Measurements from ENCODE around the gene MAN1A2.
"Not testable (repeated sequence)": the region's sequence is repeated elsewhere in the genome, so short reads cannot be mapped to it uniquely, and the experiment has no call there.

Gene MAN1A2

DNA sequence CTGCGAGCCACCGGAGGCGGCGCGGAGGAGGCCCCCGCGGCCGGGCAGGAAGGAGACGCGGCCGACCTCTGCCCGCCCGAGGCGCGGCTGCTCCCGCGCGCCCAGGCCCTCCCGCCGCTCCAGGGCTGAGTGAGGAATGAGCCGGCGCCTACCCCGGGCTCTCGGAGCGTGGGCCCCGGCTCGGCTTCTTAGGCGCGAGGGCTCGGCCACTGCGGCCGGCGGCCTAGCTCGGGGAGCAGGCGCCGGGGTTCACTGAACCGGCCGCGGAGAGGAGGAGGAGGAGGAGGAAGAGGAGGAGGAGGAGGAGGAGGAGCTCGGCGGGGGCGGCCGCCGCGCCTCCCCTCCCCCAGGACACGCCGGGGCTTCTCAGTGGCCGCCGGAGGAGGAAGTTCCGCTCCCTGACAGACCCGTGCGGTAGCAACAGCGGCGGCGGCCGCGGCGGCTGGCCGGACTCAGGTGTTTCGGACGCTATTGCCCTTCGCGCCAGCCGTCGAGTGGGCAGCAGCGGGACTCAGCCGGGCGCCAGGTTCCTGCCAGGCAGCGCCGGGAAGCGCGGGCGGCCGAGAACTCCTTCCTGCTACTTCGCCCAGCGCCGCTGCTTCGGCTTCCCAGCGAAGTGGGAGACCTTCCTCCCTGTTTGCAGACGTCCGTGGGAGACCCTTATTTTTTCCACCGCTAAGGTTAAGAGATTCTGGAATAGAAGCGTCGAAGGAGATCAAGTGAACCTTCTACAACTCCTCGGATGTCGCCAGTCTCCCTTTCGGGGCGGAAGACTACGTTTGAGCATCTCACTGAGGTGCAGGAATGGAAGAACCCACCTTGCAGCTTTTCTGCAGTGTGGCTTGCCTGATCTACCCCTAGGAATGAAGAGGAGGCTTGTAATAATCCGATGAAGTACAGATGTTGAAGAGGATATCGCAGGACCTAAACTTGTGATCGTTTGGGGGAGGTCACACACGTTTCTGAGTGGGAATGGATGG, at the start of gene MAN1A2:
Gene MAN1A2 (plus strand): TSS at position 404 of the 980 bp plus-strand sequence. CDS start 735 bp downstream, outside the sequence.
- peak; percentile 68 for DNase-seq

DNA sequence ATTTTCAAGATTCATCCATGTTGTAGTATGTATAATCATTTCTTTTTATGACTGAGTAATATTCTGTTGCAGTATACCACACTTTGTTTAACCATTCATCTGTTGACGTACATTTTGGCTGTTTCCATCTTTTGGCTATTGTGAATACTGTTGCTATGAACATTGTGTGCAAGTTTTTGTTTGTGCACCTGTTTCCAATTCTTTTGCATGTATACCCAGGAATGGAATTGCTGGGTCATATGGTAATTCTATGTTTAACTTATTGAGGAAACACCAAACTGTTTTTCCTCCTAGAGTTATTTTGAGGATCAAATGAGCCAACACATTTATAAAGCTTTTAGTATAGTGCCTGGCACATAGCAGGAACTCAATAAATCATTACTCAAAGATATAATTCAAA, 49.2 kb upstream of the MAN1A2 start:
- DNase-seq: no peak

DNA sequence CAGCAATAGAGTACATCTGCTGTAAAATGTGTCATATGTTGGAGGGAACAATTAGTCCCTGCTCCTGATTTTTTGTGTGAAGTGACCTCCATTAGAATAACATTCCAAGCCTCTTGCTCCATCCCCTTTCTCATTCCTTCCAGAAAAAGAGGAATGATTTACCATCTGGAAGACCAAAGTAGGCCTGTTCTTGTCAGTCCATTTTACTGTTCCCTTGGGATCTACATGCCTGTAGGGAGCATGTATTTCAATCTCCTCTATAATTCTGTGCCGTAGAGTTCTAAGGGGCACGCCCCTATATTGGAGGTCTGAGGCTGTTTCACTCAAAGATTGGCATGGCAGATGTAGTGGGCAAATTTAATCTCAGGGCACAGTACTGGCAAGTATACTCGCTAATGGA, 48.8 kb upstream of the MAN1A2 start:
- no peak for DNase-seq

DNA sequence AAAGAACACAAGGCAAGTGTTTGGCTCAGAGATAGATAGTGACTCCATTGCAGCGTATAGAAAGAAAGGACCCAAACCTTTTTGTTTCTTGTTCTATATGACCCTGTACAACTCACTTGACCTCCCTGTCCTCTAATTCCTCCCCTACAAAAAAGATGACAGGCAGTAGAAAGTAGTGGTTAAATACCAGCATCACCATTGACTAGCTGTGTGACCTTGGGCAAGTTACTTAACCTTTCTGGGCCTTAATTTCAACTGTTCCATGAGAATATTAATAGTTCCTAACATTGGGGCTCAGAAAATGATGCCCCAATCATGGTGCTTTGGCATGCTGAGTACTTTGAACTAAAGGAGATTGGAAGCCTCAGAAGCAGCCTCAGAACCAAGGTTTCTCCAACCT, 46.7 kb upstream of the MAN1A2 start:
- DNase-seq: no peak

DNA sequence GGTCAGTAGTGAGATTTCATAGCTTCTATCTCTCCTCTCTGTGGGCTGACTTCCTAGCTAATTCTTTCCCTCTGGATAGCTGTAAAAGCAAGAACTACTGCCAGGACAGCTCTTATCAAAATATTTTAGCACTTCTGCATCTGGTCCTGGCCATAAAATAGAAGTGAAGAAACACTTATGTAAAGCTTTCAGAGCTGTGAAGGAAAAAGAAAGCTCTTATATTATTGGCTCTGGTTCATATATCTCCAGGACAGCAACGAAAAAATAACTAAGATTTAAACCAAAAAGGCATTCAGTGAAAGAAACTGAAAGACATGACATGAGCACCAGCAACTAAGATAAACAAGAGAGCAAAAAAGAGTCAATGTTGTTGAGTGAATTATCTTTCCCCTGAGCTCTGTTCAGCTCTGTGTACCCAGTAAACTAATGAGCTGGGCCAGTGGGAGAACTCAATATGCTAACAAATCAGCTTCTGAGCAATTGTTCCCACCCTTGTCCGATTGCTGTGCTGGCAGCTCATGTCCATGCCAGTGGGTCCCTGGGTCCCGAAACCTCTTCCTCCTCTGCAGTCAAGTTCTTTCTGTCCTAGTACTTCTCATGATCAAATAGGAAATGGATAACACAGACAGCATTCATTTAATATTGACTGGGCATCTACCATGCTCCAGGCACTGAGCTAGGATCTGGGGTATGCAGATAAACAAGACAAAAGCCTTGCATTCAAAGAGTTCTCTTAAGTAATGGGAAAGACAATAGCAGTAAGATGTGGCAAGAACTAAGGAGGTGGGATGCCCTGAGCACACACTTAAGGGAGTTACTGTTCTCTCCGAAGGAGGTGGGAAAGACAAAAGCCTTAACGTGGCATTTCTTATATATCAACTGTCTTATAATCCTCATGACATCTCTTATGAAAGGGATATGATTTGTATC, 45.3 kb upstream of the MAN1A2 start:
- no peak for DNase-seq

DNA sequence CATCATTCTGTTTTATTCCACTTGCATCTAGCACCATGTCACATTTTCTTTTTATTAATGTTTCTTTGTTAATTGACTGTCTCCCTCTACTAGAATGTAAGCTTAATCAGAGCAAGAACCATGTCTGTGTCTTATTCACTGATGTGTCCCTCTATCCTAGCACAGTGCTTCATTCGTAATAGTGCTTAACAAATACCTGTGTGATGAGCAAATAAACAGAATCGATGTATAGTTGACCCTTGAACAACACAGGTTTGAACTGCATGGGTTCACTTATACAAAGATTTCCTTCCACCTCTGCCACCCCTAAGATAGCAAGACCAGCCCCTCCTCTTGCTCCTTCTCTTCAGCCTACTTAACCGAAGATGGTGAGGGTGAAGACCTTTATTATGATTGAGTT, 42.9 kb upstream of the MAN1A2 start:
- DNase-seq: no peak

DNA sequence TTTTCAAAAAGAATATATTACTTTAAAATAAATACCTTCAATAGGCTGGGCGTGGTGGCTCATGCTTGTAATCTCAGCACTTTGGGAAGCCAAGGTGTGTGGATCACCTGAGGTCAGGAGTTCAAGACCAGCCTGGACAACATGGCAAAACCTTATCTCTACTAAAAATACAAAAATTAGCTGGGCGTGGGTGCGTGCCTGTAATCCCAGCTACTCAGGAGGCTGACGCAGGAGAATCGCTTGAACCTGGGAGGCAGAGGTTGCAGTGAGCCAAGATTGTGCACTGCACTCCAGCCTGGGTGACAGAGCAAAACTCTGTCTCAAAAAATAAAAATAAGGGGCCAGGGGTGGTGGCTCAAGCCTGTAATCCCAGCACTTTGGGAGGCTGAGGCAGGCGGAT, 41.2 kb upstream of the MAN1A2 start:
- not testable (repeated sequence) for DNase-seq

DNA sequence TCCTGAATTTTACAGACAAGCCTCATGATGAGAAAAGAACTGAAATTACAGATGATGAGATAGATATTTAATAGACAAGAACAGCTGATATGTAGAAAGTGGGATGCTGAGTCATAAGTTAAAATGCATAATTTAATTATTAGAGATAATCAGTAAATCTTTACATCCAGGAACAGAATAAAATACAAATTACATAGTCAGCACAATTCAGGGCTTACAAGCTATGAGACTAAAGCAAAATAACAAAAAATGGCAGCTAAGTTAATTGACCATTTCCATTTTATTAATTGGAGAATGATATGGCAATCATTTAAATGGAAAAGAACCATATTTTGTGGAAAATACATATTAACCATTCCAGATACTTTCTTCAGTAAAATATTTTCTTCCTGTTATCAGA, 40.2 kb upstream of the MAN1A2 start:
- no peak for DNase-seq

DNA sequence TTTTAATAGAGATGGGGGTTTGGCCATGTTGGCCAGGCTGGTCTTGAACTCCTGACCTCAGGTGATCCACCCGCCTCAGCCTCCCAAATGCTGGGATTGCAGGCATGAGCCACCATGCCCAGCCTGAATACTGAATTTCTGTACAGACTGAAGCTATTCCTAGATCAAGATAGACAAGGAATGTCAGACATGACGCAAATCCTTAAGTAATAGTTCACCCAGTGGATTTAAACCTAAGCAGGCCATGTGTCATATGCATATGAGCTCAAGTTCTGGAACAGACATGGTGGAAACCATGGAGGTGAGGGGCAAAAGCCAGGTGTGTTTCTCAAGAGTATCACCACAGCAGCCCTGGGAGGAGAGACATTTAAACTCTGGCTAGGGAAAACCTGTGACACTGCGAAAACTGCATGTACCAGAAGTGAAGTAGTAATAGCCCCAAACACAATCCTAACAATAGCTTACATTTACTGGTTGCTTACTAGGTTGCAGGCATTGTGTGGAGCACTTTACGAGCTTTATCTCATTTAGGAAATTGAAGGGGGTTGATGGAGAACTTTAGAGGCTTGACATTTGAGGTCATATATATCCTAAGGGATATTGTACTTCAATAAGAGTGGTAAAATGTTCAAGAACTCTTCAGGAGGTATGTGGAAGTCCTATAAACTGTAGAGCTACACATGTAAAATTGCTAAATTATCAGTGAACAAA, 31.7 kb upstream of the MAN1A2 start:
- DNase-seq: no peak

DNA sequence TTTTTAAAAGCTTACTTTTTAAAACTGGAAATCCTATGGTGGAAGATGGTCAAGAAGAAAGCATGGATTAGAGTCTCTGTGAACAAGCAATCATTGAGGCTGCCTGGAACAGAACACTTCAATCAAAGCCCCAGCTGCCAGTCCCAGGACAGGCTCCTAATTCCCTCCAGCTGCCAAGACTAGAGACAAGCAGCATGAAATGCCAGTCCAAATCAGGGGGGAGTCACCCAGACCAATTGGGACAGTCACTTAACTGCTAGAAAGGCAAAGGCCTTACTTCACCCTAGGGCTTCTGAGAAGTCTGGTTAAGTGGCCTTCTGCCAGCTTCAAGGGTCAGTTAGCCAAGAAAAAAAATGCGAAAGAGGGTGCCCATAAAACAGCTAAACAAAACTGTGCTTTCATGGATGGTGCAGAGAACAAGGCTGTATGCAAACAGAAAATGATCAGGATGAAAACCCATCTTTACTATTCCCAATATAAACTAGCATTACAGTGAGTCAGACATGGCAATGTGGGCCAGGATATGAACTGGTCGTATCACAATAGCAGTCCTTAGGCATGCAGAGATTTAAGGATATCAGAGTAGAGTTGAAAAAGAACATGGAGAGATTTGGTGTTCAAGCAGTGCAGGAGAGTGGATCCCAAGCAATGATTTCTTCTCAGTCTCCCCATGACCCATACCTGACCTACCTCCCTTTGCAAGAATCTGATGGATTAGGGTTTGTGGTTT, 31.0 kb upstream of the MAN1A2 start:
- no peak for DNase-seq

DNA sequence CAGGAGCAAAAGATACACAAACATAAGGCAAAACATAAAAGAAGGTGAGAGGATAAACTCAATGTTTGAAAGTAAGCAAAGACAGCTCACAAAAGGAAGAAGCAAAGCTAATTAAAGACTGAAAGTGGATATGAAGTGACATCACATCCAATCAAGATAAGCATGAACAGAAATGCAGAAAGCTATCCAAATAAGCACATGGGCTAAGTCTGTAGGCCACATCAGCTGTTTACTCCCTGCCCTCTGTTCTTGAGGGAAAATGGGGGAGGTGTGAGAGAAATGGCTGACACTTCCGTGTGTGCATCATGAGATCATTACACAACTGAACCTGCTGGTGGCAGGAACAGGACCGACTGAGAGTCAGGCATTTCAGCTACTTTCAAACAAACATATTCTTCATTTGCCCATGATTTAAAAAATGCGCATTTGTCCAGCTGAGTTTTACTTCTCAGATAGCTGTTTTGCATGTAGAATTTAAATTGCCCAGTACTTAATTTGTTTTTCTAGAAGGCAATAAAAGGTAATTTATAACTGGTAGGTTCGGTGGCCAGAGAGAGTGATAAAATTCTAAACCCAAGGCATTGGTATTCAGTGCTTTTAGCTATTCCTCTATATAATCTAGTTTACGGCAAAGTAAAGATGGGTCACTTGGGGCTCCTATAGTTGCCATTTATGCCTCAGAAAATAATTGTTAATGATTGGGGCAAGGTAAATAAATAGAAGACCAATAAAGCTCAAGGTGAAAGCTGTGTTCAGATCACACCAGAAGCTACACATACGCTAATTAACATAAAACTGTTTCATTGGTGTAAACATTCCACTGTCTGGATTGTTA, 27.2 kb upstream of the MAN1A2 start:
- peak; percentile 40 for DNase-seq

DNA sequence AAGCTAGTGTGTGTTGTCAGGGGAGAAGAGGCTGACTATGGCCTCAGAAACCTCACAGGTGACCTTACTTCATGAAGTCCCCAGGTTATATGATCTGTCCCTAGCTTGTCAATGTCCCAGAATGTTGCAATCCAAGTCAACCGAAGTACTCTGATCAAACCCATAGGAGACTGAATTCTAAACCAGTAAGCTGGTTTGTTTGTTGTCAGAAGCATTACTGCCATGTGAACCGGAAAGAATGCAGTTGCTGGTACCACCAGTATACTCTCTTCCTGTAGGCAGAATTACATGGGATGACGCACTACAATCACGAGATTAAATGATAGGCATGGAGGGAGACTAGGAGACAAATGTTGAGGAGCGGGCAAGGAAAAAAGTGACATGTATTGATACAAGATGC, 26.1 kb upstream of the MAN1A2 start:
- DNase-seq: no peak

DNA sequence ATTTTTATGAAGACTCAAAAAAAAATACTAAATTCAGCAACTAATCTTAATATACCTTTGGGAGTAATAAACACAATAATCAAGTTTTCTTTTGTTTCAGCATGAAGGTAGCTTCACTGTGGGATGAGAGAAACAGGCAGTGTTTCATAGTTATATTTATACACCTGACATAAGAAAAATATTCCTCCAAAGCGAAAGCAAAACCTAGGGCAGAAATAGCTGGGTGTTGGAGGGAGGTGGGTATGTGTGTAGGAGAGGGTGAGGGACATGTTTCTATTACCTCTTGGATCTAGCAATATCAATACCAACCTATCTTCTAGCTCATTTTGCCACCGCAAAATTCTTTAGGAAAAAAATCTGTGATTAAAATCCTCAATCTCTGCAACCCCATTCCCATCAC, 24.9 kb upstream of the MAN1A2 start:
- no peak for DNase-seq

DNA sequence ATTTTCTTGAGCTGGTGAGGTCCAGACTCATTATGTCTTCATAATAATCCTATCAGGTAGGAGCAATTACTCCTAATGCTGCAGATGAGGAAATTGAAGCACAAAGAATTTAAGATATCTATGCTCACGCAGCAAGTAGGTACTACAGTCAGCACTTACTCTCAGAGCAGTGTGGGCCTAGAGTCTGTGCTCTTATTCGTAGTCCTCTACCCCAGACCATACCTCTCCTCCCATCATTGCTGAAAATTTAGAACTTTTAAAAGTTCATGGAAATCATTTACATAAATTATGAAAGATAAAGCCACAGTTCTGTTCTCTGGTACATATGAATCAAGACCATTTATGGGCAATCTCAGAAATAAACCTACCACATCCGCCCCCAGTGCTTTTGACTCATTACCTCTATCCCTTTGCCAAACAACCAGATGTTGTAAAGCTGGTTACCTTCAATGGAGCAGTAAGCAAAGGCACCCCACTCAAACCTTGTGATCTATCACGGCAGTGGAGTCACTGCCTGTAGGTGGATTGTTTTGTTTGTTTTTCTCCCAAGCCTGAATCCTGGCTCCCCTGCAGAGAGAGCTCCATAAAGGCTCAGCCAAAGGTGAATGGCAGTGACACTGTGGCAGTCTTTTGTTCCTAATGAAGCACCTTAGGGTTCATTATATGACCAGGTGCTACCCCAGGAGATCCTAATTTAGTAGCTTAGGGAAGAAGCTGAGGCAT, 20.9 kb upstream of the MAN1A2 start:
- DNase-seq: no peak

DNA sequence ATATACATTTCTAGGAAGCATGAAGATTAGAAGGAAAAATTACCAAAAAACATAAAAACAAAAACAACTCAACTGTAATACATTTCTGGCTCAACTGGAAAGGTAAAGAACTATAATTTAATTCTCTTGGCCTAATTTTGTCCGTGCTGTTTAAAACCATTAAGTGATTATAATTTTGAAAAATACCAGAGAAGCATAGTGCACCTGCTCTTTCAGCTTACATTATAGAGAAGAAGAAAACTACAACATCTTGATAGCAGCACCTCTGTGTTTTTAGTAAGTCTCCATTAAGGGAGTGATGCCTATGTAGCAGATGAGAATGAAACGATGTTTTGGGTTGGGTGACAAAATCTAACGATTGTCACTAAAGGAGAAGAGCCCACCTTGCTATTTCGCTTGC, 19.3 kb upstream of the MAN1A2 start:
- no peak for DNase-seq

DNA sequence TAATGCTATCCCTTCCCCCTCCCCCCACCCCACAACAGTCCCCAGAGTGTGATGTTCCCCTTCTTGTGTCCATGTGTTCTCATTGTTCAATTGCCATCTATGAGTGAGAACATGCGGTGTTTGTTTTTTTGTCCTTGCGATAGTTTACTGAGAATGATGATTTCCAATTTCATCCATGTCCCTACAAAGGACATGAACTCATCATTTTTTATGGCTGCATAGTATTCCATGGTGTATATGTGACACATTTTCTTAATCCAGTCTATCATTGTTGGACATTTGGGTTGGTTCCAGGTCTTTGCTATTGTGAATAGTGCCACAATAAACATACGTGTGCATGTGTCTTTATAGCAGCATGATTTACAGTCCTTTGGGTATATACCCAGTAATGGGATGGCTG, 14.6 kb upstream of the MAN1A2 start:
- not testable (repeated sequence) for DNase-seq

DNA sequence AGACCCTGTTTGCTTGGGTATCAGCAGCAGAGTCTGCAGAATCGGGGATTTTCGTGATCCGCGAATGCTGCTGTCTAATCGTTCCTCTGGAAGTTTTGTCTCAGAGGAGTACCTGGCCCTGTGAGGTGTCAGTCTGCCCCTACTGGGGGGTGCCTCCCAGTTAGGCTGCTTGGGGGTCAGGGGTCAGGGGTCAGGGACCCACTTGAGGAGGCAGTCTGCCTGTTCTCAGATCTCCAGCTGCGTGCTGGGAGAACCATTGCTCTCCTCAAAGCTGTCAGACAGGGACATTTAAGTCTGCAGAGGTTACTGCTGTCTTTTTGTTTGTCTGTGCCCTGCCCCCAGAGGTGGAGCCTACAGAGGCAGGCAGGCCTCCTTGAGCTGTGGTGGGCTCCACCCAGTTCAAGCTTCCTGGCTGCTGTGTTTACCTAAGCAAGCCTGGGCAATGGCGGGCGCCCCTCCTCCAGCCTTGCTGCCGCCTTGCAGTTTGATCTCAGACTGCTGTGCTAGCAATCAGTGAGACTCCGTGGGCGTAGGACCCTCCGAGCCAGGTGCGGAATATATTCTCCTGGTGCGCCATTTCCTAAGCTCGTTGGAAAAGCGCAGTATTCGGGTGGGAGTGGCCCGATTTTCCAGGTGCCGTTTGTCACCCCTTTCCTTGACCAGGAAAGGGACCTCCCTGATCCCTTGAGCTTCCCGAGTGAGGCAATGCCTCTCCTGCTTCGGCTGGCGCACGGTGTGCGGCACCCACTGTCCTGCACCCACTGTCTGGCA, 9.2 kb upstream of the MAN1A2 start:
- not testable (repeated sequence) for DNase-seq

DNA sequence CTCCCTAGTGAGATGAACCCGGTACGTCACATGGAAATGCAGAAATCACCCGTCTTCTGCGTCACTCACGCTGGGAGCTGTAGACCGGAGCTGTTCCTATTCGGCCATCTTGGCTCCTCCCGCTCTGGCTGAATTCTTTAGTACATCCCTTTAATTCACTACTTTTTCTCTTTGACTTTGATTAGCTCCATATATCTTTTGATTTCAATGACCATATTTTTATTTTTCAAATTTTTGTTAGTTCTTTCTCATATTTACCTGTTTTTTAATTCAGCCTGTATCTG, 8.7 kb upstream of the MAN1A2 start:
- DNase-seq: not testable (repeated sequence)

DNA sequence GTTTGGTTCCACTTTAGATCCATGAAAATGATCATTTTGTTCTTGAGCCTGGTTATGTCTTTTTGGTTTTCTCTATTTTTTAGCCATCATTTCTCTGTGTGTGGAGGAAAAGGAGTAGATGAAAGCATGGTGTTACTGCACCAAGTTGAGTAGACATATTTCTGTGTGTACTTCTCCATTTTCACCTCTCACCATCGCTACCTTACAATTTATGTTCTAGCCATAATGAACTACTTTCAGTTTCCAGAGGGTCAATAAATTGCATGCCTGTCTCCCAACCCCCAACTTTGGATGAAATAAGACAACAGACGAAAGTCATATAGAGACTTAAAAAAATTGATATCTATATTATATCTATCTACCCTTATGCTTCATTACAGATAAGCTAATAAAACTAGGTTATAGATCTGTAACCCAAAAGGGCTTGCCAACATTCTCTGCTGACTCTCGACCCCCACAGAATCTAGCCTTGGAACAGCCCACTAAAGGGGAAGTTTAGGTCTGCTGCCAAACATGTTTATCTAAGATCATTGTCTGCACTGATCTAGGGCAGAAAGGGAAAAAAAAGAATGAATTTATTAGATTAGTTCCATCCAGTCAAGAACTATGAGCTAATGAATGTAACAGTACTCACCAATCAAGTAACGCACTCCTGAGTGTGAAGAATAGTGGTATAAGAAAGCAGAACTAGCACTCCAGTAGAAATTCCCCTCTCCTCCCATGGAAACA, 7.5 kb upstream of the MAN1A2 start:
- DNase-seq: no peak
